ENCODE results near the gene FRMD8. TPM values are rescaled to one million over a fixed set of nuclear protein-coding genes. Genes with fewer than 3 reads are reported as not detected.

Gene FRMD8
- total RNA-seq, 1 donor from 2014 or later, result 27.3 TPM

DNA sequence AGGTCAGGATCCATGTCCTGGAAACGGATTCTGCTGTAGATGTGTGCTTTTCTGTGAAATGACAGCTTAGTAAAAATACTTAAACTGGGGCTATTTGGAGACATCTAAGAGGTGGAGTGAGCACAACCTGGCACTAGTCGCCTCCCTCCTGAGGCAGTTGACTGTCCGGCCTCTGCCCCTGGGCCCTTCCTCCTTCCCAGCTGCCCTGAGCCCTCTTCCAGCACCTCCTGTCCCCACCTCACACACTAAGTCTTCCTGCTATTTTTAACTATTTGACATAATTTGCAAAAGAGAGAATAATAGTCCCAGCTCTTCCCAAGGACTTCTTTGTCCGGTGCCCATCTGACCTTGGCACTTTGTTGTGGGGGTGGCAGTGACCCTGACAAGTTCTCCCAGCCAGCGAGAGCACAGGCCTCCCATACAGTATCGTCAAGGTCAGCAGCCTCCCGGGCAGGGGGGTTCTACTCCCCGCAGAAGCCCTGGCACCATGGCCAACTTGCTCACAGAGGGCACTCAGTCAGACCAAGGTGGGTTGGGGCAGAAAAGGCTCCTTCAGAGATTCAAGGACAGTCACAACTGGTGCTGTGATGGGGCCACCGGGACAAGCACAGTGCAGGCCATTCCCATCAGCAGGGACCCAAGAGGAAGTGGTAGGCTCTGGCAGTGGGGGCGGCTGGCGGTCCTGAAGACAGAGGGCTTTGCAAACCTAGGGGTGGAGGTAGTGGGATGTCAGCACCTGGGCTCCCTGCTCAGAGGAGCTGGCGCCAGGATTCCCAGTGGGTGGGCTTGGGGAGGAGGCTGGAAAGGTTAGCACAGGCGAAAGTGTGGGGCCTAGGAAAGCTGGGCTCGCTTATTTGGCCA is 30.6 kb downstream of the FRMD8 start:
- H3K4me3 Mint-ChIP-seq (ENCODE audit: low read depth), result peak overlapping the region; percentile 35
- H3K27ac Mint-ChIP-seq, result peak overlapping the region; percentile 94
- DNase-seq (ENCODE audit: low spot score, unreplicated experiment), result no peak
- no peaks in the 10 kb centered on the region for H3K36me3 Mint-ChIP-seq (ENCODE audit: insufficient read depth)
- no peaks in the 10 kb centered on the region for H3K27me3 Mint-ChIP-seq
- TF ChIP-seq, protein P1, sequence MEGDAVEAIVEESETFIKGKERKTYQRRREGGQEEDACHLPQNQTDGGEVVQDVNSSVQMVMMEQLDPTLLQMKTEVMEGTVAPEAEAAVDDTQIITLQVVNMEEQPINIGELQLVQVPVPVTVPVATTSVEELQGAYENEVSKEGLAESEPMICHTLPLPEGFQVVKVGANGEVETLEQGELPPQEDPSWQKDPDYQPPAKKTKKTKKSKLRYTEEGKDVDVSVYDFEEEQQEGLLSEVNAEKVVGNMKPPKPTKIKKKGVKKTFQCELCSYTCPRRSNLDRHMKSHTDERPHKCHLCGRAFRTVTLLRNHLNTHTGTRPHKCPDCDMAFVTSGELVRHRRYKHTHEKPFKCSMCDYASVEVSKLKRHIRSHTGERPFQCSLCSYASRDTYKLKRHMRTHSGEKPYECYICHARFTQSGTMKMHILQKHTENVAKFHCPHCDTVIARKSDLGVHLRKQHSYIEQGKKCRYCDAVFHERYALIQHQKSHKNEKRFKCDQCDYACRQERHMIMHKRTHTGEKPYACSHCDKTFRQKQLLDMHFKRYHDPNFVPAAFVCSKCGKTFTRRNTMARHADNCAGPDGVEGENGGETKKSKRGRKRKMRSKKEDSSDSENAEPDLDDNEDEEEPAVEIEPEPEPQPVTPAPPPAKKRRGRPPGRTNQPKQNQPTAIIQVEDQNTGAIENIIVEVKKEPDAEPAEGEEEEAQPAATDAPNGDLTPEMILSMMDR (IDR thresholded peaks at IDR 0.05; ENCODE audit: unreplicated experiment), result no peak
- H3K9me3 Mint-ChIP-seq (ENCODE audit: low read depth), result no peaks in the 10 kb centered on the region
- H3K4me1 Mint-ChIP-seq (ENCODE audit: low read depth), result peaks cover 55% of the 10 kb centered on the region

DNA sequence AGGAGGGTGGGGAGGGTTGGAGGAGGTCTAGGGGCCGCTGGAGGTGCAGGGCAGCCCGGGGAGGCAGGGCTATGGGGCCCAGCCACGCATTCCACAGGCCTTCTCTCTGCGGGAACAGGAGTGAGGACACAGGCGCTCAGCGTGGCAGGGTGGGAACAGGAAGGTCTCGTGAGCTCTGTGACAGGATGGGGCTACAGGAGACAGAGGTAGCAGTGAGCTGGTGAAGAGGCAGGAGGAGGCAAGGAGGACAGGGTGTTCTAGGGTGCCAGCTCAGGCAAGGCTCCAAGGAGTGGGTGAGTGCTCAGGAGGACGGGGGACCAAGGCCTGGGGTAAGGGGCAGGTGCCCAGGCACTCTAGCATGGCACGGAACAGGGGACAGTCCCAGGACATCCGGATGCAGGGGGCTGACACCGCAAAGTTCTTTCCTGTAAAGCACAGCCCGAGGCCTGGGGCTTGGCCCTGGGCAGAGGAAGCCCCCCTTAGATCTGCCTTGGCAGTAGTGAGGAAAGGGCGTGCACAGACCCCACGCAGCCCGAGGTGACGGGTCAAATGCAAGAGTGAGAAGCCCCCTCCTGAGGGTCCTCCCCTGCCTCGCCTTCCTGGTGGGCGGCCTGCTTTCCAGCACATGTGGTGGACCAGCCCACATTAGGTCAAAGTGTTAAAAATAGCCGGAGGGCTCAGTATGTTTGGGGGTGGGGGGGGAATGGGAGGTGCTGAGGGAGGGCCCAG is 31.4 kb downstream of the FRMD8 start:
- Mint-ChIP-seq H3K27ac (peak overlapping the region; percentile 94), H3K4me1 (ENCODE audit: low read depth) (peaks cover 58% of the 10 kb centered on the region), H3K9me3 (ENCODE audit: low read depth) (no peaks in the 10 kb centered on the region), H3K27me3 (no peaks in the 10 kb centered on the region), H3K36me3 (ENCODE audit: insufficient read depth) (no peaks in the 10 kb centered on the region), H3K4me3 (ENCODE audit: low read depth) (peak overlapping the region; percentile 35)
- TF ChIP-seq, protein P1 (IDR thresholded peaks at IDR 0.05; ENCODE audit: unreplicated experiment), result no peak
- DNase-seq (ENCODE audit: low spot score, unreplicated experiment), result no peak

DNA sequence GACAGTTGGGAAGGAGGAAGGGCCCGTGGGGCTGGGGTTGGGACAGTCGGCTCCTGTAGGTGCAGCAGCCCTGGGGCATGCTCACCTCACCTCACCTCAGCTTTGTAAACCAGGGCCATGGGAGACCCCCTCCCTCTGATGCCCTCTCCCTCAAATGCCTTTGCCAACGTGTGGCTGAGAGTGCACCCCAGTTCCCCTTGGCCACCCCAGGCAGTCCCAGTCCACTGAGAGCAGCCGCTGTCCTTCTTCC is 31.9 kb downstream of the FRMD8 start:
- Mint-ChIP-seq H3K27me3 (no peaks in the 10 kb centered on the region), H3K9me3 (ENCODE audit: low read depth) (no peaks in the 10 kb centered on the region), H3K4me3 (ENCODE audit: low read depth) (peak overlapping the region; percentile 47), H3K4me1 (ENCODE audit: low read depth) (peaks cover 60% of the 10 kb centered on the region), H3K27ac (peak overlapping the region; percentile 99), H3K36me3 (ENCODE audit: insufficient read depth) (no peaks in the 10 kb centered on the region)
- DNase-seq (ENCODE audit: low spot score, unreplicated experiment), result no peak
- TF ChIP-seq, protein P1 (IDR thresholded peaks at IDR 0.05; ENCODE audit: unreplicated experiment), result no peak

GRCh38 chr11:65418681-65419459 is 32.4 kb downstream of the FRMD8 start:
- H3K36me3 Mint-ChIP-seq (ENCODE audit: insufficient read depth), result no peaks in the 10 kb centered on the region
- H3K4me3 Mint-ChIP-seq (ENCODE audit: low read depth), result peak overlapping the region; percentile 47

GRCh38 chr11:65419460-65419771 is 33.0 kb downstream of the FRMD8 start:
- Mint-ChIP-seq H3K9me3 (ENCODE audit: low read depth) (no peaks in the 10 kb centered on the region), H3K27me3 (no peaks in the 10 kb centered on the region)
- TF ChIP-seq, protein P1 (IDR thresholded peaks at IDR 0.05; ENCODE audit: unreplicated experiment), result no peak

More at GRCh38 chr11:65418681-65419459, 32.4 kb downstream of the FRMD8 start:
- DNase-seq (ENCODE audit: low spot score, unreplicated experiment), result peak; percentile 62
- TF ChIP-seq, protein P1 (IDR thresholded peaks at IDR 0.05; ENCODE audit: unreplicated experiment), result no peak
- Mint-ChIP-seq H3K4me1 (ENCODE audit: low read depth) (peaks cover 64% of the 10 kb centered on the region), H3K9me3 (ENCODE audit: low read depth) (no peaks in the 10 kb centered on the region), H3K27ac (peak overlapping the region; percentile 99), H3K27me3 (no peaks in the 10 kb centered on the region)

More at GRCh38 chr11:65419460-65419771, 33.0 kb downstream of the FRMD8 start:
- Mint-ChIP-seq H3K4me1 (ENCODE audit: low read depth) (peaks cover 69% of the 10 kb centered on the region), H3K4me3 (ENCODE audit: low read depth) (peak overlapping the region; percentile 47), H3K36me3 (ENCODE audit: insufficient read depth) (no peaks in the 10 kb centered on the region), H3K27ac (peak overlapping the region; percentile 99)
- no peak for DNase-seq (ENCODE audit: low spot score, unreplicated experiment)

Data from progenitor cell of endocrine pancreas (in vitro differentiated cells).